NCI-H748 (cell line): Measurements from ENCODE around the gene CLEC14A.

Source experiments
- DNase-seq: peaks from one replicate; lab custom pipeline; 2025; ENCODE audit not compliant: unreplicated experiment; lab: John Stamatoyannopoulos, UW

Gene CLEC14A

DNA sequence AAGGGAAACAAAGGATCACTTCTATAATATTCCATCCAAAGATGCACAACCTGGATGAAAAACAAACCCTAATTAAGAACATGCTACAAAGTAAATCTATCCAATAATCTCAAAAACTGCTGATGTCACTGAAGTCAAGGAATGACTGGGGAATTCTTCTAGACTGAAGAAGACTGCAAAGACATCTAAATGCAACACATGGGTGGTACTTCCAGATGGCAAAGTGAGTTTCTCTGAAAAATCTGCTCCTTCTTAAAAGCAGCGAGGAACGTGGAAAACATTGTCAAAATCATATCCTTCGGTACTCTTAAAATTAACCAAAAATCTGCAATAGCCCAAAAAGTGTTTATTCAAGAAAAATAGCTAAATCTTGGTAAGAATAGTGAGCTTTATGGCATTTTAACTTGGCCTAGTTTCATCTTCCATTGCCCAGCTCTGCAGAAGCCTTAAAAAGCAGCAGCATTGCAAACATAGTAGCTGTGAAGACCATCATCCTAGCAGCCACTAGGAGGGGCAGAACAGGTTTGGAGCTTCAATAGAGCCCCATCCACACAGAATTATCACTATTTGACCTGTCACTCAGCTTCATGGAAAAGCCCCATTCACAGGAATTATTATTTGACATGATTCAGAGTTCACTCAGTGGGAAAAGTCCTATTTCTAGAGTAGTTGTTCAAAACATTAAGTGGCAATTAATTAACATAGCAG, 7.4 kb downstream of the CLEC14A start:
- DNase-seq: peak; percentile 18

DNA sequence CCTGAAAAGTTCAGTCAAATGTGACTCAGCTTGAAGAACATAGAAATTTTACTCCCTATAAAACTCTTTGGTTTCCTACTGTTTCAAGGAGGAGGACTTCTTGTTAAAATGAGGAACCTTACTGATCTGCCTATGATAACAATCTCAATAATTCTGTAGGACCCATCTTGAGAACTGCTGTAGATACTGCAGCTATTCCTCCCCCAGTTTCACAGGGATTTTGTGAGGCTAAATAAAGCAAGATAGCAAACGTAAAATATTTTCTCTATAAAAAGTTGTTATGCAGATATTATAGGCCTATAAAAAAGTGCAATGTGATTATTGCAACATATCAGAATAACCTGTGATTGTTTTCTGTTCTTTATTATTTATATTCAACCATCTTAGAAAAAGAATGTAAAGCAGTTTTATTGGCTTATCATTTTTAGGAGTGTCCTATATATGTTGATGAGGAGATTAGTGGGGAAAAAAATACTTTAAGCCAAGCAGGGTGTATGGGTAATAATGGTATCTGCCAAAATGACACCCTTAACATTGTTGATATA, 12.1 kb downstream of the CLEC14A start:
- no peak for DNase-seq

DNA sequence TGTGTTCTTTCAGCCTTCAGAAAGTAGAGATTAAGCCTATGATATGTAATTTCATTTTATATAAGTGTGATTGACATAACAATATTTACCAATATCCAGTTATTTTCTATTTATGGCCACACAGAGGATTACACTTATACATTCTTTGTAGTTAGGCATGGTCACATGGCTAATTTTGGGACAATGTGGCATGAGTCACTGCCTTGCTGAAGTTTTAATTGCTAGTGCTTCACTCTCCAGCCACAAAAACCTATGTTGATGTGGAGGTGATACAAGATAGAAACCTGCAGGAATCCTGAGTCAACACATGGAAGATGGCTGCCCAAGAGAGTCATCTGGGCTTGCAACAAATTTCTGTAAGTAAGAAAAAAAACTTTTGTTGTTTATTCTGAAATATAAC, 17.0 kb downstream of the CLEC14A start:
- DNase-seq: no peak

- no peak for DNase-seq
Measured at GRCh38 chr14:38238332-38238731, 17.6 kb downstream of the CLEC14A start.

GRCh38 chr14:38233218-38233617, 22.7 kb downstream of the CLEC14A start:
- no peak for DNase-seq

- no peak for DNase-seq
Measured at GRCh38 chr14:38226366-38226765, 29.5 kb downstream of the CLEC14A start.

GRCh38 chr14:38225946-38226345, 29.9 kb downstream of the CLEC14A start:
- no peak for DNase-seq

GRCh38 chr14:38224338-38224737, 31.6 kb downstream of the CLEC14A start:
- no peak for DNase-seq

DNA sequence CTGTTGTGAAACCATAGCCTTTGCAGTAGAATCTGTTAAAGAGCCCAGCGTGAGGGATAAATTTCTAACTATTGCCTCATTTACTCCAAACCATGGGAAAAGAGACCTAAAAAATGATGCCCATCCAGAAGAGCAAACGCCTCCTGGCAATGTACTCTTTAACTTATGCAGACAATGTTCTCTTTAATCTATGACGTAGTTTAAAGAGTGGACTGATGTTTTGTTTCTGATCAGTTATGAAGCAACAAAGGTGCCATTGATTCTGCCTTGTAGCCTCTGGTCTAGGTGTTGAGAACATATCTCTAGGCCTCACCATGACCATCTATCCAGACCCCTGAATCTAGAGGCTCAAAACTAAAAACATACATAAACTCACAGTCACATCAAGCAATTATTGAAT, 34.8 kb downstream of the CLEC14A start:
- DNase-seq: no peak

DNA sequence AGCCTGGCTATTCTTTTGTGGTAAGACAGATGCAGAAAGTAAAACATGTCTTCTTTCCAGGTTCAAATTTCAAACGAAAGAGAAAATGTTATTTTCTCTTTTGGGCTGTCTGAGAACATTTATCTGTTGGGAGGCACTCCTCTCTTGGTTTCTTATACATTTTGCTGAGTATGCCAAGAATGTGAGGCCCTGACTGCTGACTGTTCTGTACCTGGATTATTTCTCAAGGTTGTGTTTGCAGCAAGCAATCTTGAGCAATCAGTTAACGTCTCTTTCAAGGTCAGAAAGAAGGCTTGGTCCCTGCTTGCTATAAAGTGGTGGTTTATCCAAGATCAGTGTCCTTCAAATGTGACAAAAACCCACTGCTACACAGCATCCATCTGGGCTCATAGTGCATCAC, 38.3 kb downstream of the CLEC14A start:
- DNase-seq: no peak

DNA sequence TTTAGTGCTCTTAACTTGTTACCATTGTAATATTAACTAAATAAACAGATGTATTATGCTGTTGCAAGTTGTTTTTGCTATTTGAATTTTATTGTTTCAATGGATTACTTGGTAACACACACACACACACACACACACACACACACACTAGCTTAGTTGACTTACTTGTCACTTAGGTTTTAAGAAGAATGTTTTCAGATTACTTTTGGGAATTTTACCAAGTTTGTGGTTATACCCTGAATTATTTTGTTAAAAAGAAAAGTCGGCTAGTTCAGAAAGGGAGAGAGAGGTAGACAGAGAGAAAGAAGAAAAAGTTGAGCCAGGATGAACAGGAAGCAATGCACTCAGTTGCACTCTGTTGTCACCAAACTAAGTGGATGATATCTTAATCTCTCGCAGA, 42.9 kb downstream of the CLEC14A start:
- DNase-seq: no peak

- no peak for DNase-seq
Measured at GRCh38 chr14:38212111-38212510, 43.8 kb downstream of the CLEC14A start.

DNA sequence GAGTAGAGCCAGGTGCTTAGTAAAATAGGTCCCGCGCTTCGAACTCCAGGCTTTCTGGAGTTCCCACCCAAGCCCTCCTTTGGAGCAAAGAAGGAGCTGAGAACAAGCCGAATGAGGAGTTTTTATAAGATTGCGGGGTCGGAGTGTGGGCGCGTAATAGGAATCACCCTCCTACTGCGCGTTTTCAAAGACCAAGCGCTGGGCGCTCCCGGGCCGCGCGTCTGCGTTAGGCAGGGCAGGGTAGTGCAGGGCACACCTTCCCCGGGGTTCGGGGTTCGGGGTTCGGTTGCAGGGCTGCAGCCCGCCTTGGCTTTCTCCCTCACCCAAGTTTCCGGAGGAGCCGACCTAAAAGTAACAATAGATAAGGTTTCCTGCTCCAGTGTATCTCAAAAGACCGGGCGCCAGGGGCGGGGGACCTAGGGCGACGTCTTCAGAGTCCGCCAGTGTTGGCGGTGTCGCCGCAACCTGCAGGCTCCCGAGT, 44.6 kb downstream of the CLEC14A start:
- no peak for DNase-seq

DNA sequence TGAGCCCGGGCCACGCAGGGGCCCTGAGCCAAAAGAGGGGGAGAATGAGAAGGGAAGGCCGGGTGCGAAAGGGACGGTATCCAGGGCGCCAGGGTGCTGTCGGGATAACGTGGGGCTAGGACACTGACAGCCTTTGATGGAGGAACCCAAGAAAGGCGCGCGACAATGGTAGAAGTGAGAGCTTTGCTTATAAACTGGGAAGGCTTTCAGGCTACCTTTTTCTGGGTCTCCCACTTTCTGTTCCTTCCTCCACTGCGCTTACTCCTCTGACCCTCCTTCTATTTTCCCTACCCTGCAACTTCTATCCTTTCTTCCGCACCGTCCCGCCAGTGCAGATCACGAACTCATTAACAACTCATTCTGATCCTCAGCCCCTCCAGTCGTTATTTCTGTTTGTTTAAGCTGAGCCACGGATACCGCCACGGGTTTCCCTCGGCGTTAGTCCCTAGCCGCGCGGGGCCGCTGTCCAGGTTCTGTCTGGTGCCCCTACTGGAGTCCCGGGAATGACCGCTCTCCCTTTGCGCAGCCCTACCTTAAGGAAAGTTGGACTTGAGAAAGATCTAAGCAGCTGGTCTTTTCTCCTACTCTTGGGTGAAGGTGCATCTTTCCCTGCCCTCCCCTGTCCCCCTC, 45.2 kb downstream of the CLEC14A start:
- no peak for DNase-seq

GRCh38 chr14:38209572-38210557, 46.0 kb downstream of the CLEC14A start:
- DNase-seq: no peak

DNA sequence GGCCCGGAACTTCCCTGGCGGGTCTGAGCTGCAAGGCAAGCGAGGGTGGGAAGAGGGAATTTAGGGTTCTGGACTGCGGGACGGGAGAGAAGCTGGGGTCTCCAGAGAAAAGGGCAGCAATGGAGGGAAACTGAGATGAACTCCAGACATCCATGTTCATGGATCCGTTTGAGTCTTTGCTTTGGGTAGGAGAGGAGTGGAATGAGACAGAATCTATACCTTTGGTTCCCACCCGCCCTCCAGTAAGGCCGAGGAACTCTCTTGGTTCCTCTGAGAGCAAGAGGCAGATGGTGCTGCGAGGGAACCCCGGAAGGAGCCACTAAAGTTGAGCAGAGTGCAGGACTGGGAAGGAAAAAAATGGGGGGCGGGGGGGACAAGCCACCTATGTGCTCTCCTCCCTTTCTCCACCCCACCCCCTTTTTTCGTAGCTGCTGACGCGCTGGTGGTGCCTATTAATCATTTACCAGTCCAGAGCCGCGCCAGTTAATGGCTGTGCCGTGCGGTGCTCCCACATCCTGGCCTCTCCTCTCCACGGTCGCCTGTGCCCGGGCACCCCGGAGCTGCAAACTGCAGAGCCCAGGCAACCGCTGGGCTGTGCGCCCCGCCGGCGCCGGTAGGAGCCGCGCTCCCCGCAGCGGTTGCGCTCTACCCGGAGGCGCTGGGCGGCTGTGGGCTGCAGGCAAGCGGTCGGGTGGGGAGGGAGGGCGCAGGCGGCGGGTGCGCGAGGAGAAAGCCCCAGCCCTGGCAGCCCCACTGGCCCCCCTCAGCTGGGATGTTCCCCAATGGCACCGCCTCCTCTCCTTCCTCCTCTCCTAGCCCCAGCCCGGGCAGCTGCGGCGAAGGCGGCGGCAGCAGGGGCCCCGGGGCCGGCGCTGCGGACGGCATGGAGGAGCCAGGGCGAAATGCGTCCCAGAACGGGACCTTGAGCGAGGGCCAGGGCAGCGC, 47.0 kb downstream of the CLEC14A start:
- DNase-seq: peak; percentile 68

GRCh38 chr14:38207736-38208617, 47.9 kb downstream of the CLEC14A start, which contains the start of gene SSTR1:
Gene SSTR1 (plus strand): TSS chr14:38207904. CDS start chr14:38209390, 1,486 bp downstream.
- DNase-seq: peak; percentile 75

GRCh38 chr14:38207377-38207735, 48.5 kb downstream of the CLEC14A start:
- DNase-seq: no peak
